HG03442 (cell line): ENCODE measurements around the gene PACS1.
"Not testable (repeated sequence)": the region's sequence is repeated elsewhere in the genome, so short reads cannot be mapped to it uniquely, and the experiment has no call there.

Source experiments
- ATAC-seq: cut with Tn5 transposase; IDR thresholded peaks from one replicate; pipeline ENCODE4 v1.9.1; 2021; ENCODE audit warnings: mild to moderate bottlenecking, moderate library complexity; ENCODE audit not compliant: unreplicated experiment

PACS1 gene

GRCh38 chr11:66242095-66242765 lies 172.2 kb downstream of the PACS1 start:
- no peak for ATAC-seq

DNA sequence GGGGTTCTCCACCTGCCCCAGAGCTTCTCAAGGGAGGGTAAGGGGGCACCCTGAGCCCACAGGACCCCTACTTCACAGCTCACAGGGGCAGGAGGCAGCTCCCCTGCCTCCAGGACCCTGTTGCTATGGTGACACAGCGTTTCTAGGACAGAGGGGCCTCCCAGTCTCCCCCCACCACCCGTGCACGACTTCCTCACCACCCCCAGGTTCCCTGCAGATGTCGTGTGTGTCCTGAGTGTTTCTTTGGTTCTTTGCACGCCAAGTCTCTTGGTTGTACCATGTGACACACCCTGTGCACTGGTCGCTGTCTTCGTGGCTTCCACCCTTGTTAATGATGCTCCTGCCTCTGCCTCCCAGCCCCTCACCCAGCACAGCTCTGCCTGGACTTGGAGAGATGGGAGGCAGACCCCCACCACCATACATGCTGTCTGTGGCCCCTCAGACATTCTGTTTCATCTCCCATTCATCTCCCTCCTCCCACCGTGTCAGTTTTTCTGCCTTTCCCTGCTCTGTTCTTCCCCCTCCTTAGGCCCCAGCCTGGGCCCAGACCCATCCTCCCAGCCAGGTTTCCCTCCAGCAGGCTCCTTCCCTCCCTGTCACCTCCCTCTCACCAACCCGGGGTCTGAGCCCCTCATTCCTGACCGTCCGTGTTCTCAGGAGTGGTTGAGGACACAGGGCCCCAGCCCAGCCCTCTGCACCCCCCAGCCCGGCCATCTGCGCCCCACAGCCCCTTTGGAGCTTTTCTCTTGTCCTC lies 173.9 kb downstream of the PACS1 start:
- ATAC-seq, result no peak

DNA sequence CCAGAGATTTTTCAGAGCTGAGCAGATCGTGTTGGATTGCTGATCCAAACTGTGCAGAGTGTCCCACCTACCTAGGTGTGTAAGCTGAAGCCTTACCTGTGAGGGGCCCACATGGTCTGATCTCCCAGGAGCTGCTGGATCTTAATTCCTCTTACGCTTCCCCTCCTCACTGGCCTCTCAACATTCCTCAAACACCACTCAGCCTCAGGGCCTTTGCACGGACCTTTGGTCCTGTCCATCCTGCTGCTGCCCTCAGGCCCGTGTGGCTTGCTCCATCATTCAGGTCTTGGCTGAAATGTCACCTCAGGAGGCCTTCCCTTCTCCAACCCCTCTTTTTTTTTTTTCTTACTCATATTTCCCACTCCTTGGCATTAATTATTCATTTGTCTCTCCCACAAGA lies 177.2 kb downstream of the PACS1 start:
- ATAC-seq, result no peak

DNA sequence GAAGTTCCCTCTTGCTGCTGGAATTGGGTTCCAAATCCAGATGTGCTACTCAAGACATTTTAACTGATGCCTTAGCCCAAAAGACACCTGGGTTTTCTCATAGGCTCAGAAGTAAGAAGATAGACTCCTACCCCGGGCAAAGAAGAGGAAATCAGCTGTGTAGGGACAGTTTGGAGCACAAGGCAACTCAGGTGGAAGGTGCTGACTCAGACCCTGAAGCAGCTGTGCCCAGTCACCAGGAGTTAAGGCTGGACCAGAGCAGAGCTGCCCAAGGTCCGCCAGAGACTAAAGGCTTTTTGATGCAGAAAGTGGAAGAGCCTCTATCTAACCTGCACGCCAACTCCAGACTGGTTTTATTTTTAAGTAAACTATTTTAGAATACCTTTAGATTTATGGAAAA lies 177.7 kb downstream of the PACS1 start:
- ATAC-seq, result no peak

DNA sequence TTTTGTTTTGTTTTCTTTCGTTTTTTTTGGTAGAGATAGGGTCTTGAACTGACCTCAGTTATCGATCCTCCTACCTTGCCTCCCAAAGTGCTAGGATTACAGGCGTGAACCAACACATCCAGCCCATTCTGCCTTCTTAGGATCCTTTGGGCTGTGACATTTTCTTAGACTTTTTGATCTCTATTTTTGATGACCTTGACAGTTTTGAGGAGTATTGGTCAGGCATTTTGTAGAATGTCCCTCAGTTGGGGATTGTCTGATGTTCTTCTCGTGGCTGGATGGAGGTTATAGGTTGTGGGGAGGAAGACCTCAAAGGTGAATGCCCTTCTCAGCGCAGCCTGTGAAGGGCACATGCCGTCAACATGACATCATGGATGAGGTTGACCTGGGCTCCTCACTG lies 178.8 kb downstream of the PACS1 start:
- no peak for ATAC-seq

DNA sequence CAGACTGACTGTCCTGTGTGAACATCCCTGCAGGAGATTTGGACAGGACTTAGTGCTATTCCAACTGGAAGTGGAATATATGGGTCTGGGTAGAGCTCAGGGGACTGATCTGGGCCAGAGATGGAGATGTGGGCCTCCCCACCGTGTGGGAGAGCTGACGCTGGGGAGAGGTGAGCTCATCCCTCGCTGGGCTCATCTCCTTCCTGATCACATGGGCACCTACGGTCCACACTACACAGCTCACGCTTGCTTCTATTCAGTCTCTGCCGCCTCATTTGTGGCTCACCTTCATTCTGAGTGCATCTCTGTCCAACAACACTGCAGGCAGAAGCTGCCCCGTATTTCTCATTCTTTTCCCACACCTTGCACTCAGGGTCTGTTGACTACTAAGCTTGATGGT lies 181.7 kb downstream of the PACS1 start:
- no peak for ATAC-seq

DNA sequence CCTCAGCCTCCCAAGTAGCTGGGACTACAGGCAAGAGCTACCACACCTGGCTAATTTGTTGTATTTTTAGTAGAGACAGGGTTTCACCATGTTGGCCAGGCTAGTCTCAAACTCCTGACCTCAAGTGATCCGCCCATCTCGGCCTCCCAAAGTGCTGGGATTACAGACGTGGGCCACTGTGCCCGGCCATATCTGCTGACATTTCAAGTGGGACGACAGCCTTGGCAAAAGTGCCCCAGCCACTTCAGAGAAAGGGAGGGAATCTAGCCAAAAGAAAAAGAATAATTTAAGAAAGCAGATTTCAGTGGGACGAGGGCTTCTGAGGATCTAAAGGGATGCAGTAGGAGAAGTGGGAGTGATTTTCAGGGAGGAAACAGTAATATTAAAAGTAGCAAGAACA lies 183.0 kb downstream of the PACS1 start:
- ATAC-seq, result not testable (repeated sequence)

- ATAC-seq, result no peak
Observed at GRCh38 chr11:66258473-66258893, 188.4 kb downstream of the PACS1 start.

DNA sequence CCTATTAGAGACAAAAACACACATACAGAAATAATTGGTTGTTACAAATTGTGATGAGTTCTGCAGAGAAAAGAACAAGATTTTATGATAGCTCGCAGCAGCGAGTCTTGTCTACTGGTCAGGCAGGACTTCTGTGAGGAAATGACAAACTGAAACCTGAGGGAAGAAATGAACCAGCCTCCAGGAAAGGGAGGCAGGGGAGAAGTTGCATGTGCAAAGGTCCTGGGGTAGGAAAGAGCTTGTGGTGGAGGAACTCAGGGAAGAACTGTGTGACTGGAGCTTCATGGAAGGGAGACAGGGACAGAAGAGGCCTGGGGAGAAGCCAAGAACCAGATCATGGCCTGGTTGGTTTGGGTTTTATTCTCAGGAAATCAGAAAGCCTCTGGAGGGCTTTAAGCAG lies 189.2 kb downstream of the PACS1 start:
- no peak for ATAC-seq

GRCh38 chr11:66259956-66260355 lies 189.9 kb downstream of the PACS1 start:
- ATAC-seq, result no peak

DNA sequence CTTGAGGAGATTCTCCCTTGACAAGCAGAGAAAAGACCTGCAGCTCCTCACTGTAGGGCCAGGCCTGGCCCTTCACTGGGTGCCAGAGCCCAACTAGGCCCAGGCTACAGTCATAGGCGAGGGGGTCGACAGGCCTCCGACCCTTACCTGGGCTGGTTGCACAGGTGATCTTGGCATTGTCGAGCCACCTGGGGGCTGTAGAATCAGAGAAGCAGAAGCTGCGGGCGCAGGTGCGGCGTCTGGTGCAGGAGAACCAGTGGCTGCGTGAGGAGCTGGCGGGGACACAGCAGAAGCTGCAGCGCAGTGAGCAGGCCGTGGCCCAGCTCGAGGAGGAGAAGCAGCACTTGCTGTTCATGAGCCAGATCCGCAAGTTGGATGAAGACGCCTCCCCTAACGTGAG lies 191.5 kb downstream of the PACS1 start:
- no peak for ATAC-seq

- no peak for ATAC-seq
Observed at GRCh38 chr11:66262191-66262590, 192.1 kb downstream of the PACS1 start.

DNA sequence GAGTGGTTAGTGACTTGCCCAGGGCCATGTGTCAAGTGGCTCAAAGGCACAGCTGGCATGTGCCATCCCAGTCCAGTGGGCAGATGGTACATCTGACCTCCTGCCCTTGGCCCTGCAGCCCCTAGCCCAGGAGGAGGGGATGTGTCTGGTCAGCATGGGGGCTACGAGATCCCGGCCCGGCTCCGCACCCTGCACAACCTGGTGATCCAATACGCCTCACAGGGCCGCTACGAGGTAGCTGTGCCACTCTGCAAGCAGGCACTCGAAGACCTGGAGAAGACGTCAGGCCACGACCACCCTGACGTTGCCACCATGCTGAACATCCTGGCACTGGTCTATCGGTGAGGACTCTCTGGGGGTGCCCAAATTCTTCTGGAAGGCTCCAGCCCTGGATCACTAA lies 192.6 kb downstream of the PACS1 start:
- no peak for ATAC-seq

DNA sequence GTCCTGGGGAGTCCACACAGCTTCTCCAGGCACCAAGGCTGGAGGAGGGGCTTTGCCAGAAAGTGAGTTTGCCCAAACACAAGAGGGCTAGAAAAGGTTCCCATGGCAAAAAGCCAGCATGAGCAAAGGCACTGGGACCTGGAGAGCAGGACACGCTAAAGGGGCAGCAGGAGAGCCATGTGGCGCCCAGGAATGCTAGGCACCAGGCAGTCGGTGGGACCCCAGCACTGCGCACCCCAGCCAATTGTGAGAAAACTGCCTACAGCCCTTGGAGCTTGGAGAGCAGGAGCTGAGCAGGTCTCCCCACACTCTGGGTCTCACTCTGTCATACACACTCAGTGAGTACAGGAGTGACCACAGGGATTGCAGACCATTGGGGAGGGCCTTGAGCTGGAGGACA lies 193.2 kb downstream of the PACS1 start:
- no peak for ATAC-seq

- no peak for ATAC-seq
Observed at GRCh38 chr11:66263785-66264184, 193.7 kb downstream of the PACS1 start.

- no peak for ATAC-seq
Observed at GRCh38 chr11:66264383-66264782, 194.3 kb downstream of the PACS1 start.

- no peak for ATAC-seq
Observed at GRCh38 chr11:66264914-66265313, 194.8 kb downstream of the PACS1 start.

- no peak for ATAC-seq
Observed at GRCh38 chr11:66265531-66266377, 195.7 kb downstream of the PACS1 start.

DNA sequence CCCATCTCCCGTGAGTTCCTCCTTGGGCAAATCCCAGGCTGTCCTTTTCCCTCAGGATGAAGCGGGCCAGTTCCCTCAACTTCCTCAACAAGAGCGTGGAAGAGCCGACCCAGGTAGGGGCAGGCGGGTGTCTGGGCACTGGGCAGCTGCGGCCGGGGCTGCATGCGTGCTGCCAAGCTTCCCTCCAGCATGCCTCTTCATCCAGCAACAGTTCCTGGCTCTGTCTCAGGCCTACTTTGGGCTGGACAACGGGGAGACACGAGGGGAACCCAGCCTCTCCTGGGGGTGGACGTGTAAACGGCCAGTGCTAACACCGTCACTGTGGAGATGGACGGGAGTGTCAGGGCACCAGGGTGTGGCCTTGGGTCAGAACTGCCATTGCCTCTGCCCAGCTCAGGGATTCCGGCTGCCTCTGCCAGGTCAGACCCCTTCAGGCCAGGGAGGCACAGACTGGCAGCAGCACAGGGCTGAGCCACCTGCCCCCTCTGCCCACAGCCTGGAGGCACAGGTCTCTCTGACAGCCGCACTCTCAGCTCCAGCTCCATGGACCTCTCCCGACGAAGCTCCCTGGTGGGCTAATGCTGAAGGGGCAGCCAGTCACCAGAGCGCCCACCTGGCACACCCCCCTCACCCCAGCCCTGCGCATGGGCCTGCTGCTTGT lies 196.4 kb downstream of the PACS1 start:
- no peak for ATAC-seq

DNA sequence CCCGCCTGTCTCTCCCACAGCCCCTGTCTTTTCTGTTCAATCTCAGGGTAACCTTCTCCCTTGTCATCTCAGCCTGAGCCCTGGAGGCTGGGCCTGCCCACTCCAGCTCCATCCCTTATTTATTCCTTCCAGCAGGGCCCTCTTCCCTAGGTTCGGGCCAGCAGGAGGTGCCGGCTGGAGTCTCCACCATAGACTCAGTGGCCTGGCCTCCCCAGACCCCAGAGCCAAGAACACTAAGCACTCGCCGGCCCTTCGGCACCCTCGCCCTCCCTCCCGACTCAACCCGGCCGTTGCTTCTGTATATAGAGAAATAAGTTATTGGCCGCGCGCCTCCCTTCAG lies 196.9 kb downstream of the PACS1 start:
- ATAC-seq, result no peak
